Activated gamma-delta T cell treated with anti-CD3 and anti-CD28 coated beads, Interleukin-2, amount 50 U/mL, for 16 hours (primary cell): ENCODE results near the gene MTCP1.
A peak's percentile ranks its signal among the peaks of the same experiment; 100 is the strongest.

Experiments
- DNase-seq: peaks from one replicate; pipeline ENCODE4 v3.0.0-alpha.2; 2020; ENCODE audit warnings: low read depth

The MTCP1 gene

DNA sequence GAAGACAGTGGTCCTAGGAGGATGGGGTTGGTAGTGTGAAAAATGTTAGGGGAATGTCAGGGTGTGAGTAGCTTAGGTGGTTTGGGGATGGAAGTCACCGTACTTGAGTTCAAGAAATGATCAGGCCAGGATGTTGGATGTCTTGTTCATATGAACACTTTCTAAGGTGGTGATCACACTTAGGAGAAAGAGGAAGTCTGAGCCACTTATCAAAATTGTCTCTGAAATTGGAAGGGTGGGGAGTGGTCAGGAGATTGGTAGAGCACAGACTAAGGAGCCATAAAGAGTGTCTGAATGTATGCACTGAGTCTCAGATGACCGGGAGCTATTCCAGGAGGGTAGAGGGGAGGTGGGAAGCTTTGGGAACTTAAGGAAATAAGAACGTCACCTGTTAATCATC lies 17.3 kb downstream of the MTCP1 start:
- DNase-seq: no peak

DNA sequence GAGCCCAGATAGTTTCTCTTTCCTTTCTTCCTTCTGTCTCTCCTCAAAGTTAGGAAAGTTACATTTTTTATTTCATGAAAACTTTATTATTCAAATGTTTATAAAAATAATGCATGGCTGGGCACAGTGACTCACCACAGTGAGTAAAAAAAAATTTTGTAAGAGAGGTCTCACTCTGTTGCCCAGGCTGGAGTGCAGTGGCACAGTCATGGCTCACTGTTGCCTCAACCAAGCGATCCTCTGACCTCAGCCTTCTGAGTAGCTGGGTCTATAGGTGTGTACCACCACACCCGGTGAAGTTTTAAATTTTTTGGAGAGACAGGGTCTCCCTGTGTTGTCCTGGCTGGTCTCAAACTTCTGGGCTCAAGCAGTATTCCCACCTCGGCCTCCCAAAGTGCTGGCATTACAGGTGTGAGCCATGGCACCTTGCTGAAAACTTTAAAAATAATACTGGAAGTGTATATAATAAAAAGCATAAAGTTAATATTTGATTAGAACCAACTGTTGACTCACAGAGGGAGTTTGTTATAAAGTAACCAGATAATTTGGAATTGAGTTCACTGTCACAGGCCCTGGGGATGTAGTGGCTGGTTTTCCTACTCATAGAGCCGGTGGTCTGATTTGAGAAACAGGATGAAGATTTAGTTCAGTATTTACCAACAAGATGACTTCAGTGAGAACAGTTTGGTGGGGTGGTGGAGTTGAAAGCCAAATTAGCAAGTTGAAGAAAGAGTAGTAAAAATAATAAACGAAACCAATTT lies 18.0 kb downstream of the MTCP1 start:
- DNase-seq: no peak

DNA sequence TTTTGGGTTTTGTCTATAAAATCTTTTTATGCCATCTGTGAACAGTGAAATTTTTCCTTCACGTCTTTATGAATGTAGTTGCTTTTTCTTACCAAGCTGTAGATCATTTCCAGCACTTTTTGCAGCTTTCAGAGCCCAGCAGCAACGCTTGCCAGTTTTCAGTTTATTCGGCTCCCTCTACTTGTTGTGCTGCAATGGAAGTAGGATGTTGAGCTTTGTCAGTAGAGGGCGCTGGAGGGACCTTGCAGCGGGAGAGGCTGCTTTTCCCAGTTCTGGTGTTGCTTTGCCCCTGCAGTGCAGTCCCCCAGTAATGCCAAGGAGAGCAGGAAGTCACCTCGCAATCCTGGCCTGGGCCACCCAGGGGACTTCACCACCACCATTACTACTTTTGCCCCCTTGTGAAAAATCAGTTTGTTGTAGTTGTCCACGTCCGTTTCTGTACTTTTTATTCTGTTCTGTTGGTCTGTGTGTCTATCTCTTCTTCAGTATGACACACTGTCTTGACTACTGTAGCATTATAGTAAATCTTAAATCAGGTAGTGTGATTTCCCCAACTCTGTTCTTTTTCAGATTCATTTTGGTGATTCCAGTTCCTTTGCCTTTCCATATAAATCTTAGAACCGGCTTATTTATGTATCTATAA lies 21.8 kb downstream of the MTCP1 start:
- no peak for DNase-seq

DNA sequence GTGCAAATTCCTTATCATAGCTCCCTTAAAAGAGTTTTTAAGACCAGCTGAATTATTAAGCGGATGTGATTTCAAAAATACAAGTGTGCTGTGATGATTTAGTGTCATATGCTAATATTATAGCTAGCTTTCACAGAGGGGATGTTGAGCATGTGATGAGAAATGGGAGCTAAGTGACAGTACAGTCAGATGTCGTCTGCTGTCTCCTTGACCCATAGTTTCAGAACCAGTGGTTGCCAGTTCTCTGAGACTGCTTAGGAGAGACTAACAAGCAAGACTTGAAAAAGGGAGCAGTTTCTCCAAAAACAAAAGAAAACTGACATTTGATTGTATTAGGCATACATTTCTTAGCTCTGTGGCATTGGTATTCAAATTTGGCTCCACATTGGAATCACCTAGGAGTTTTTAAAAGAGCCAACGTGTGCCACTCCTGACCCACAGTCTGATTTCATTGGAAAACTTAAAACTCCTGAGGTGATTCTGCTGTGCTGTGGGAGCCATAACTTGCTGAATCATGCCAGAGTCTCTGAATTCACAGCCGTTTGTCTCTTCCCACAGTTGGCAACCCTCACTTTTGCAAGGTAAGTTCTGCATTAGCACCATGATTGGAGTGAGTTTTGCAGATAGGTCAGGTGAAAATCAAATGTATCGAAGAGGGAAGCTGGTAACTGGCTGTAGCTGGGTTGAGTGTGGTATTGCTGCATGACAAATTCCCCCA lies 24.0 kb downstream of the MTCP1 start:
- DNase-seq: no peak

DNA sequence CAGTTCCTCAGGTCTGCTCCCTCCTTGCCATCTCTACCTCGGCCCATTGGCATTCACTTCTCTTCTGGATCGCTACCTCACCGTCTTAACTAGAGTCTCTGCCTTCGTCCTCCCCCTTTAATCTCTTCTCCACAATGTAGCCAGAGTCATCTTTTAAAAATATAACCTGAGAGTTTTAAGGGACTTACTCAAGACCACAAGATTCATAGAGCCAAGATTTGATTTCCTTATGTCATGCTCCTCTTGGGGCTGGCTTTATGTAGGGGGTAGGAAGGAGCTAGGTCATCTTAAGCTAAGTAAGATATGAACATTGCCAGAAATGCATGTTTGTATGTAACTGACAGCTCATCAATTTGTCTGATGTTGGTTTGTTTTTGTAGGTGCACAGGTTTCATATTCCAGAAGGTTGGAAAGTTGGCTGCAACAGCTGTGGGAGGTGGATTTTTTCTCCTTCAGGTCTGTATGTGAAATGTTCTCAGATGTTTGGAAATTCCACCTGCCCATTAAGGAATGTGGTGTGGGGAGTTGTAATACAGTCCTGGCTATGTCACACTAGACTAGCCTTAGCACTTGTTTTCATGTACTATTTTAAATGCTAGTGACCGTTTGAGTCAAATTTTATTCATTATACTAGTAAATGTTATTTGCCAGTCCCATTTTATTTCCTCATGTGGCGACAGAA lies 24.7 kb downstream of the MTCP1 start:
- DNase-seq: no peak

DNA sequence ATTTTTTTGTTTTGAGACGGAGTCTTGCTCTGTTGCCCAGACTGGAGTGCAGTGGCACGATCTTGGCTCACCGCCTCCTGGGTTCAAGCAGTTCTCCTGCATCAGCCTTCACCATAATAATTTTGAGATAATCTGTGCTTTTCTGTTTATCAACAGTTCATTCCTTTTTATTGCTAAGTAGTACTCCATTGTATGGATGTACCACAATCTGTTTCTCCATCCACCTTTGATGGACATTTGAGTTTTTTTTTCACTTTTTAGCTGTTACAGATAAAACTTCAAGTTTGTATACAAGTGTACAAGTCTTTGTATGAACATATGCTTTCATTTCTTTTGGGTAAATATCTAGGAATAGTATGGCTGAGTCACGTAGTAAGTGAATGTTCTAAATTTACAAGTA lies 35.2 kb downstream of the MTCP1 start:
- no peak for DNase-seq

DNA sequence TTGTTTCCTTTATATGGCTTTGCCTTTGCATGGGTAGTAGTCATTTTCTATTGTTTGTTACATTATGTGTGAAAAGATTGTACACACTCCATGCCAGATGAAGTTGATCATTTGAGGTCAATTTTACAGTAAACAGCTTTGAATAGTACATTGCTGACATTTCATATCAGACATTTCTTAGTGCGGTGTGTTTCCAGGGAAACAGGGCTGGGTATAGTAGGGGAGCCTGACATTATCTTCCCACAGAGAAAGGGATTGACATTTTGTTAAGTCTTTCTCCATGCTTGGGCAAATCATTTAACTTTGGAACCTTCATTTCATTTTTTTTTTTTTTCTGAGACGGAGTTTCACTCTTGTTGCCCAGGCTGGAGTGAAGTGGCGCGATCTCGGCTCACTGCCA lies 39.3 kb downstream of the MTCP1 start:
- no peak for DNase-seq

DNA sequence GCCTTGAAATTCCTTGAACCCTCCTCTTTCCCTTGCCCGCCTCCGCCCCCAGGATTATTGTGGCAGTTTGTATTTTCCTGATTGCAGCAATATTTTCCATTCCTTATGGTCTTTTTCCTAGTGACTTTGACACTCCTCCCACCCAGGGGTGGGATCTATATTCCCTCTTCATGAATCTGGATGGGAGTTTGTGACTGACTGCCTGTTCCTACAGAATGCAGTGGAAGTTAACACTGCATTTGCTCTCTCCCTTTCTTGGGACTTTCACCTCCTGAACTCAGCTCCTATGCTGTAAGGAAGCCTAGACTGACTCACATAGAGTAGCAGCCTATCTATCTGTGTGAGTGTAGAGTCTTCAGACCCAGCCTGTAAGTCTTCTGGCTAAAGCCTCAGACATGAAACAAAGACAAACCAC lies 42.1 kb downstream of the MTCP1 start:
- DNase-seq: no peak

DNA sequence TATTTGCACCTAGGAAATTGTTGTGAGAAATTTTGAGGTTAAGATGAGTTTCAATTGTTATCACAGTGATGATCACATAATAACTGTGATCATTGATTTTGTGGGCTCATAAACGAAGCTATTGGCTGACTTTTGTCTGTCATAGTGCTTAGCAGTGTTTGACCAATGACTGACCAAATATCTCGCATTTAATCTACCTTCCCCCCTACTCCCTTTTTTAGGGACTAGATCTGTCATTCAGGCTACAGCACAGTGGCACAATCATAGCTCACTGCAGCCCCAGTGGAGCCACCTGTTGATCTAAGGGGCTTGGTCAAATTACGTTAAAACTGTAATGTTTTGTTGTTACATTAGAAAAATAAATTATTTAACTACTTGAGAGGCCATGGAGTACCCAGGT lies 42.8 kb downstream of the MTCP1 start:
- no peak for DNase-seq

DNA sequence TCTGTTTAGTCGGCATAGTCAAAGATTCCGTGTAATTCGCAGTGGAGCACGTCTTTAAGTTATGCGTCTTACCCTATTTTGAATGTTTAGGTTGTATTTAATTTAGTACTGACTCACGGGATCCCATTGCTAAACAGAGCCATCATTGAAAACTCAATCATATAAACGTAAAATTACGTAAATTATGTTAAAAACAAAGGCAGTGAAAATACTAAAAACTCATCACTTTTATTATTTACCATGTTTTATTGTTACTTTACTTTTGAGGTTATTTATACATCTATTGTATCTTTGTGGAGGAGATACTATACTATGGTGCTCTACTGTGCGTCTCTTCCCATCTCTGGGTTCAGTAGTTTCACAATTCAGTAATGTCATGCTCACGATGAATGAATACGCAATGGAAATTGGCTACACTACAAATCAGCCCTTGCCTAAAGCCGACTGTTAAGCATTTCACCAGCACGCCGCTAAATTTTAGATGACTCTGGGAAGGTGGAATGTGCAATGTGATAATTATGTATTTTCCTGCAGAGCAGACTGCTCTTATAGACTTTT lies 43.3 kb downstream of the MTCP1 start:
- DNase-seq: no peak

DNA sequence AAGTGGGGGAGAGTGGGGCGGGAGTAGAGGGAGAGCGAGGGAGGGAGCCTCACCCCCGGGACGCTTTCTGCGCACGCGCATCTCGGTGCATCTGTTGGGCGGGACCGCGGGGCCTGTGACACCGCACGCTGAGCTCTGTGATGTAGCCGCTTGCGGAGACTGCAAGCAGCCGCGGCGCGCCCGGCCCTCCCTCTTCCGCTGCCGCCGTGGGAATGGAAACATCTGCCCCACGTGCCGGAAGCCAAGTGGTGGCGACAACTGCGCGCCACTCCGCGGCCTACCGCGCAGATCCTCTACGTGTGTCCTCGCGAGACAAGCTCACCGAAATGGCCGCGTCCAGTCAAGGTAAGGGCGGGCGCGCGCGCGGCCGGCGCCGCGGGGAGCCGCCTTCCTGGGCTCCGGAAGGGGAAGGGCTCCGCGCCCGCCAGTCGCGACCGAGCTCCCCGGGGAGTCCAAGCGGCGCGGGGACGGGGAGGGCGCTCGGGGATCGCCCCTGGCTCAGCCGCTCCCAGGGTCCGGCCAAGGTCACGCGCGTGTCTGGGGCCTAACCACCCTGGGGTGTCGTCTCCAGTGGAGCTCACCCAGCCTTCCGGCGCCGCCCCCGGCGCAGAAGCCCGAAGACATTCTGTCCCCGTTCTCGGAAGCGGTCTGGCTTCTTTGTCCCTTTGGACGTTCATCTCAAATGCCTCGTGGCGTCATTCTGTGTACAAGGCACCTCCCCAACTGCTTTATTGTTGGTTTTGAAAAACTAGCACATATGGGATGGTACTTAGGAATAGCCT lies 44.0 kb downstream of the MTCP1 start, which contains the start of gene FUNDC2:
Gene FUNDC2, plus strand, starts transcription at position 118 of the 782 bp plus-strand sequence. Its CDS starts 95 bp downstream, at position 213.
- peak; percentile 89 for DNase-seq

DNA sequence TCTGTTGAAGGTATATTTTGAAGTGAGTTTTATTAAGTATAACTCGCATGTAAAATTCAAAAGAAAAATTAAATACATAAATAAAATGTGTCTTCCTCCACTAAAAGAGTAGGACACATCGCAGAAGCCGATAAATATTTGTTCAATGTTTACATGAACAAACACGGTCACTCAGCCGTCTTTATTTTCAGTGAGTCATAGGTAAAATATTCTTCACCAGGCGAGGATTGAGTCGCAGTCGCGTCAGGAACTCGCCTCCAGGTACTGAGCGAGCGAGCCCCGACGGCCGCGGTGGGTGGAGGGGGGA lies 44.6 kb downstream of the MTCP1 start:
- no peak for DNase-seq

DNA sequence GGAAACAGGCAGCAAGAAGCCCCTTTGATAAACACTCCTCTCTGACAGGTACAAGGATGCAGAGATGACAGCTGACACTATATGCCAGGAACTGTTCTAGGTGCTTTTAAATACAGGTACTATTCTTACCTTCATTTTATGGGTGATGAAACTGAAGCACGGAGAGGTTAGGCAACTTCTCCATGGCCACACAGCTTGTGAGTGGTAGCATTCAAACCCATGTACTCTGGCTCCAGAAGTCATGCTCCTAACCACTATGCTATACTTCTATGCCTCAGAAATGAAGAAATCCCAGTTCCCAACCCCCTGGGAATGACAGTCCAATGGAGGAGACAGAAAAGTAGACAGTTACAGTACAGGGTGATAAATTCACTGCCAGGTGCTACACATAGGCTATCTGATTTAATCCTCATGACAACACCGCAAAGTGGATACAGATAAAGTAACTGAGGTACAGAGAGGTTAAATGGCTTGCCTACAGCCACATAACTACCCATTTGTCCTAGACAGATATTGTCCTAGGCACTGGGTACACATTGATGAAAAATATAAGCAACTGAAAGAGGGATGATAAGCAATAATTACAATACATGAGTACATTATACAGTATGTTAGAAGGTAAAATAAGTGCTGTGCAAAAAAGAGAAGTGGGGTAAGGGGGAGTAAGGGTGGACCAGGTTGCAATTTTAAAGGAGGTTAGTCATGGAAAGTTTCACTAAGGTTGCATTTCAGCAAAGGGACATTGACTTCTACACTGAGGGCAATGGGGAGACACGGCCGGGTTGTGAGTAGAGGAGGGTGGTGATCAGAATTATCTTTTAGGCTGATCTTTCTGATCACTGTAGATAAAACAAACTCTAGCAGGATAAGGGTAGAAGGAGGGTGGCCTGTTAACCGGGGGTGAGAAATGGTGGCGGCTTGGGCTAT lies 46.8 kb downstream of the MTCP1 start:
- no peak for DNase-seq

DNA sequence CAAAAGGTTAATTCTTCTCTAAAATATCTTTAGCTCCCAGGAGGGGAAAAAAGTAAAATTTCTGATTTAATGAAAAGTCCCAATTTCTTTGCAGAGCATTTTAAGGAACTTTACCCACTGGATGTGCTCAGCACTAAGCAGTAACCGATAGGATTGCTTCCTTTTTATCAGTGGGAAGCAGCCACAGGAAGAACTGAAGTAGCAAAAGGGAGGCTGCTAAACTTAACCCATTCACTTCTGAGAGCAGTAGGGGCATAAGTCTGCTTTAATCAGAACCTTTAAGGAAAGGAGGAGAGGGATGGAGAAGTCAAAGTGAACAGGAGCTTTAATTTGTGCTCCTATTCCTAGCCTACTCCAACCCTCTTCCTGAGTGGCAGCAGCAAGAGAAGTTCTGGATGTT lies 48.4 kb downstream of the MTCP1 start, which contains the start of gene F8:
Gene F8, minus strand, starts transcription at position 139 of the 400 bp plus-strand sequence. CDS start 171 bp downstream, outside the sequence.
- no peak for DNase-seq

DNA sequence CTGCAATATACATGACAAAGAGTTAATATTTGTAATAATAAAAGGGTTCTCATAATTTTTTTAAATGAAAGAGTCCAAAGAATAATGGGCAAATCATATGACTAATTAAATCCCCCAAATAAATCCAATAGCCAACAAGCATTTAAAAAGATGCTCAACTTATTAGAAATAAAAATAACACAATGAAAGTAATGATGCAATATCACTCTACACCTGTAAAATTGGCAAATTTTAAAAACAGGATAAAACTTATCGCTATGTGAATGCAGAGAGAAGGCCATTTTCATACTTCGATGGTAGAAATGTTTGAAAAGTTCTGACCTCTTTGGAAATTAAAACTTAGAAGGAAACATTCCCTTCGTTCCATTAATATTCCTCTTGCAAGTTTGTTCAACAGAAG lies 50.3 kb downstream of the MTCP1 start:
- DNase-seq: no peak
